Measurements from ENCODE around the gene FAR2.

FAR2 gene

DNA sequence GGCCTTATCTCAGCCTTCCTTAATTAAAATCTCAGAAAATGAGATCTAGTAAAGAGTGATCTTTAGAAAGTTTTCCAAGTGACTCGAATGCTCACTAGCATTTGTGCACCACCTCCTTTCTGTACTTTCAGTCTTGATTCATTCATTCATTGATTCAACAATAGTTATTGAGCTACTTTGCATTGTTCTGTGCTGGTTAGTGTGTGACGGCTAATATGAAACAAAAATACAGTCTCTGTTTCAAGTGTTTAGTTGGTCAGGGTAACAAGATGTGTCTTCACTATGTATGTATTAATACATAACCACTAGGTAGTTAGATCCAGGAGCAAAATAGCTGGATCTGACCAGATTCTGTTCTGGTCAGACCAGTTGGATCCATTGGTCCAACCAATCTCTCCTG, 100.9 kb downstream of the FAR2 start:
- no peak overlapping the region for H3K27ac ChIP-seq (ENCODE audit: extremely low read depth, low read depth, low read length)
- ChIA-PET CTCF (no interaction called here), POLR2A (no interaction called here)

GRCh38 chr12:29253906-29254625, 105.0 kb downstream of the FAR2 start:
- Histone ChIP-seq H3K4me3 (ENCODE audit: low read depth, low read length) (no peak overlapping the region), H3K9me3 (ENCODE audit: control insufficient read depth, insufficient read depth, low read depth, low read length) (no peaks in the 10 kb centered on the region), H3K27ac (ENCODE audit: extremely low read depth, low read depth, low read length) (no peak overlapping the region), H3K36me3 (ENCODE audit: control insufficient read depth in 2 of 2, insufficient read depth in 1 of 2, low read length in 2 of 2) (no peaks in the 10 kb centered on the region), H3K4me1 (ENCODE audit: control insufficient read depth, insufficient read depth, low read length) (no peaks in the 10 kb centered on the region)
- CTCF ChIA-PET = interaction anchor here (0.5 to 0.7 kb wide), 2 partner anchors 11 to 315 kb away, joined by 3 to 4 read pairs; no protein-coding TSS in a partner anchor
- TF ChIP-seq ZNF398 (tag by site-specific recombination; IDR thresholded peaks at IDR 0.05) (no peak), ZNF311 (tag by site-specific recombination; IDR thresholded peaks at IDR 0.05; ENCODE audit: borderline replicate concordance) (no peak), HOXC10 (CRISPR knock-in tag; IDR thresholded peaks at IDR 0.05) (no peak), ZNF433 (tag by site-specific recombination; IDR thresholded peaks at IDR 0.05; ENCODE audit: low read depth) (no peak), ZNF202 (tag by site-specific recombination; IDR thresholded peaks at IDR 0.05; ENCODE audit: borderline replicate concordance) (no peak), ZSCAN5A (tag by site-specific recombination; IDR thresholded peaks at IDR 0.05) (no peak), ZIC2 (tag by site-specific recombination; IDR thresholded peaks at IDR 0.05) (no peak), ZNF571 (tag by site-specific recombination; IDR thresholded peaks at IDR 0.05) (no peak)
- TF ChIP-seq, protein P1, sequence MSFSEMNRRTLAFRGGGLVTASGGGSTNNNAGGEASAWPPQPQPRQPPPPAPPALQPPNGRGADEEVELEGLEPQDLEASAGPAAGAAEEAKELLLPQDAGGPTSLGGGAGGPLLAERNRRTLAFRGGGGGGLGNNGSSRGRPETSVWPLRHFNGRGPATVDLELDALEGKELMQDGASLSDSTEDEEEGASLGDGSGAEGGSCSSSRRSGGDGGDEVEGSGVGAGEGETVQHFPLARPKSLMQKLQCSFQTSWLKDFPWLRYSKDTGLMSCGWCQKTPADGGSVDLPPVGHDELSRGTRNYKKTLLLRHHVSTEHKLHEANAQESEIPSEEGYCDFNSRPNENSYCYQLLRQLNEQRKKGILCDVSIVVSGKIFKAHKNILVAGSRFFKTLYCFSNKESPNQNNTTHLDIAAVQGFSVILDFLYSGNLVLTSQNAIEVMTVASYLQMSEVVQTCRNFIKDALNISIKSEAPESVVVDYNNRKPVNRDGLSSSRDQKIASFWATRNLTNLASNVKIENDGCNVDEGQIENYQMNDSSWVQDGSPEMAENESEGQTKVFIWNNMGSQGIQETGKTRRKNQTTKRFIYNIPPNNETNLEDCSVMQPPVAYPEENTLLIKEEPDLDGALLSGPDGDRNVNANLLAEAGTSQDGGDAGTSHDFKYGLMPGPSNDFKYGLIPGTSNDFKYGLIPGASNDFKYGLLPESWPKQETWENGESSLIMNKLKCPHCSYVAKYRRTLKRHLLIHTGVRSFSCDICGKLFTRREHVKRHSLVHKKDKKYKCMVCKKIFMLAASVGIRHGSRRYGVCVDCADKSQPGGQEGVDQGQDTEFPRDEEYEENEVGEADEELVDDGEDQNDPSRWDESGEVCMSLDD (tag by site-specific recombination; IDR thresholded peaks at IDR 0.05) = no peak
- POLR2A ChIA-PET = no interaction called here

More for the DNA sequence above, 100.9 kb downstream of the FAR2 start:
- TF ChIP-seq ZNF701 (tag by site-specific recombination; IDR thresholded peaks at IDR 0.05) (no peak), ZNF121 (tag by site-specific recombination; IDR thresholded peaks at IDR 0.05) (no peak), OSR2 (tag by site-specific recombination; IDR thresholded peaks at IDR 0.05) (no peak), ZNF19 (tag by site-specific recombination; IDR thresholded peaks at IDR 0.05; ENCODE audit: low read depth) (no peak)
- Histone ChIP-seq H3K4me3 (ENCODE audit: low read depth, low read length) (no peak overlapping the region), H3K4me1 (ENCODE audit: control insufficient read depth, insufficient read depth, low read length) (no peaks in the 10 kb centered on the region), H3K36me3 (ENCODE audit: control insufficient read depth in 2 of 2, insufficient read depth in 1 of 2, low read length in 2 of 2) (no peaks in the 10 kb centered on the region), H3K9me3 (ENCODE audit: control insufficient read depth, insufficient read depth, low read depth, low read length) (no peaks in the 10 kb centered on the region)

DNA sequence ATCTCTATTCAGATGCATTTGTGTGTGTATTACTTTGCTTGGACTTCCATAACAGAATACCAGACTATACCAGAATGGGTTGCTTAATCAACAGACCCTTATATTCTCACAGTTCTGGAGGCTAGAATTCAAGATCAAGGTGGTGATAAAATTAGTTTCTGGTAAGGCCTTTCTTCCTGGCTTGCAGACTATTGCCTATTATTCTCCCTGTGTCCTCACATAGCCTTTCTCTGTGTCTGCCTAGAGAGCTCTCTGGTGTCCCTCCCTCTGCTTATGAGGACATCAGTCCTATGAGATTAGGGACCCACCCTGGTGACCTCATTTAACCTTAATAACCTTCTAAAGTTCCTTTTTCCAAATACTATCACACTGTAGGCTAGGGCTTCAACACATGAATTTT, 106.0 kb downstream of the FAR2 start:
- no peak overlapping the region for H3K4me3 ChIP-seq (ENCODE audit: low read depth, low read length)
- H3K9me3 ChIP-seq (ENCODE audit: control insufficient read depth, insufficient read depth, low read depth, low read length) = no peaks in the 10 kb centered on the region
- no peaks in the 10 kb centered on the region for H3K4me1 ChIP-seq (ENCODE audit: control insufficient read depth, insufficient read depth, low read length)
- no peak overlapping the region for H3K27ac ChIP-seq (ENCODE audit: extremely low read depth, low read depth, low read length)
- TF ChIP-seq ZNF626 (tag by site-specific recombination; IDR thresholded peaks at IDR 0.05) (no peak), ZBTB17 (tag by site-specific recombination; IDR thresholded peaks at IDR 0.05) (no peak), ZNF701 (tag by site-specific recombination; IDR thresholded peaks at IDR 0.05) (no peak)
- ChIA-PET POLR2A (no interaction called here), CTCF (no interaction called here)
- no peaks in the 10 kb centered on the region for H3K36me3 ChIP-seq (ENCODE audit: control insufficient read depth in 2 of 2, insufficient read depth in 1 of 2, low read length in 2 of 2)
